Stimulated activated naive CD8-positive, alpha-beta T cell treated with anti-CD3 and anti-CD28 coated beads, Interleukin-15, amount 100 ng/mL, for 72 hours (primary cell): ENCODE data around the gene ZFP36.

Source experiments
- ATAC-seq: fragments of 150-1000 bp; cut with Tn5 transposase; 2 replicates; pipeline ENCODE4 v1.10.0; 2021; ENCODE audit warnings: mild to moderate bottlenecking, moderate library complexity
- DNase-seq, 2 donors: peaks; one replicate each; pipeline ENCODE4 v3.0.0; 2021 to 2022
- H3K27ac Mint-ChIP-seq, 2 donors: one replicate each; pipeline ENCODE4 v1.8.0; 2022; ENCODE audit warnings: mild to moderate bottlenecking in 2 of 2, mixed read lengths in 2 of 2, moderate library complexity in 2 of 2
- H3K27me3 Mint-ChIP-seq: one replicate; pipeline ENCODE4 v1.8.0; 2022; ENCODE audit warnings: mixed read lengths
- H3K4me1 Mint-ChIP-seq: one replicate; pipeline ENCODE4 v1.8.0; 2022; ENCODE audit warnings: mild to moderate bottlenecking, mixed read lengths
- H3K4me3 Mint-ChIP-seq, 2 donors: one replicate each; pipeline ENCODE4 v1.8.0; 2022; ENCODE audit warnings: mild to moderate bottlenecking in 2 of 2, mixed read lengths in 2 of 2, moderate library complexity in 1 of 2
- H3K9me3 Mint-ChIP-seq, 2 donors: one replicate each; pipeline ENCODE4 v1.8.0; 2022; ENCODE audit warnings: mixed read lengths in 2 of 2

ZFP36 gene

GRCh38 chr19:39399668-39400050 lies 7.0 kb upstream of the ZFP36 start:
- peaks cover 84% of the 10 kb centered on the region for H3K4me1 Mint-ChIP-seq
- H3K27me3 Mint-ChIP-seq: no peaks in the 10 kb centered on the region
- H3K9me3 Mint-ChIP-seq: no peaks in the 10 kb centered on the region
- DNase-seq (no peak), ATAC-seq (no peak)
- H3K27ac Mint-ChIP-seq: no peak overlapping the region
- H3K4me3 Mint-ChIP-seq: no peak overlapping the region

- H3K4me1 Mint-ChIP-seq: peaks cover 86% of the 10 kb centered on the region
- H3K9me3 Mint-ChIP-seq: no peaks in the 10 kb centered on the region
- H3K27me3 Mint-ChIP-seq: no peaks in the 10 kb centered on the region
- ATAC-seq (no peak), DNase-seq (no peak)
- no peak overlapping the region for H3K4me3 Mint-ChIP-seq
- no peak overlapping the region for H3K27ac Mint-ChIP-seq
Observed at GRCh38 chr19:39400061-39400460, 6.6 kb upstream of the ZFP36 start.

- H3K27ac Mint-ChIP-seq: peak overlapping the region in 1 of 2 donors; percentile 98
- no peaks in the 10 kb centered on the region for H3K27me3 Mint-ChIP-seq
- H3K9me3 Mint-ChIP-seq: no peaks in the 10 kb centered on the region
- peak overlapping the region; percentile 80 to 91 for H3K4me3 Mint-ChIP-seq
- H3K4me1 Mint-ChIP-seq: peaks cover 85% of the 10 kb centered on the region
- ATAC-seq: peak; percentile 7
- DNase-seq: no peak
Observed at GRCh38 chr19:39401070-39401548, 5.5 kb upstream of the ZFP36 start.

- DNase-seq (peak; percentile 76 to 88), ATAC-seq (peak; percentile 75)
- Mint-ChIP-seq H3K4me1 (peaks cover 89% of the 10 kb centered on the region), H3K9me3 (no peaks in the 10 kb centered on the region), H3K27ac (peak overlapping the region; percentile 98), H3K4me3 (peak overlapping the region; percentile 80 to 91), H3K27me3 (no peaks in the 10 kb centered on the region)
Observed at GRCh38 chr19:39401549-39402345, 4.9 kb upstream of the ZFP36 start.

GRCh38 chr19:39402346-39403300 lies 4.0 kb upstream of the ZFP36 start:
- peaks cover 81% of the 10 kb centered on the region for H3K4me1 Mint-ChIP-seq
- H3K9me3 Mint-ChIP-seq: no peaks in the 10 kb centered on the region
- peak overlapping the region; percentile 98 for H3K27ac Mint-ChIP-seq
- H3K4me3 Mint-ChIP-seq: peak overlapping the region; percentile 80 to 91
- peak; percentile 70 to 83 for DNase-seq
- peak; percentile 1 for ATAC-seq
- no peaks in the 10 kb centered on the region for H3K27me3 Mint-ChIP-seq

- peak; percentile 92 to 95 for DNase-seq
- no peaks in the 10 kb centered on the region for H3K27me3 Mint-ChIP-seq
- H3K4me3 Mint-ChIP-seq: peak overlapping the region; percentile 80 to 91
- peak overlapping the region; percentile 98 for H3K27ac Mint-ChIP-seq
- H3K9me3 Mint-ChIP-seq: no peaks in the 10 kb centered on the region
- H3K4me1 Mint-ChIP-seq: peaks cover 81% of the 10 kb centered on the region
- peak; percentile 44 for ATAC-seq
Observed at GRCh38 chr19:39403331-39404312, 3.0 kb upstream of the ZFP36 start.

- Mint-ChIP-seq H3K9me3 (no peaks in the 10 kb centered on the region), H3K27me3 (no peaks in the 10 kb centered on the region), H3K4me1 (peaks cover 77% of the 10 kb centered on the region)
Observed at GRCh38 chr19:39405261-39405957, 1.2 kb upstream of the ZFP36 start.

GRCh38 chr19:39405958-39406655 lies 540 bp upstream of the ZFP36 start:
- DNase-seq (peak; percentile 83 to 85), ATAC-seq (peak; percentile 23)
- Mint-ChIP-seq H3K27ac (peak overlapping the region; percentile 0 to 67), H3K27me3 (no peaks in the 10 kb centered on the region), H3K4me1 (peaks cover 78% of the 10 kb centered on the region), H3K9me3 (no peaks in the 10 kb centered on the region), H3K4me3 (peak overlapping the region; percentile 80 to 90)

More at GRCh38 chr19:39405261-39405957, 1.2 kb upstream of the ZFP36 start:
- Mint-ChIP-seq H3K4me3 (peak overlapping the region; percentile 80 to 90), H3K27ac (peak overlapping the region in 1 of 2 donors; percentile 66)
- ATAC-seq (no peak), DNase-seq (no peak)

GRCh38 chr19:39407410-39407659 lies 688 bp downstream of the ZFP36 start:
- H3K27ac Mint-ChIP-seq: peak overlapping the region; percentile 90 to 99
- ATAC-seq (no peak), DNase-seq (no peak)
- H3K4me3 Mint-ChIP-seq: peak overlapping the region; percentile 80 to 91
- H3K9me3 Mint-ChIP-seq: no peaks in the 10 kb centered on the region
- peaks cover 78% of the 10 kb centered on the region for H3K4me1 Mint-ChIP-seq
- H3K27me3 Mint-ChIP-seq: no peaks in the 10 kb centered on the region

- Mint-ChIP-seq H3K27ac (peak overlapping the region; percentile 96 to 99), H3K4me1 (peaks cover 73% of the 10 kb centered on the region), H3K27me3 (no peaks in the 10 kb centered on the region), H3K9me3 (no peaks in the 10 kb centered on the region), H3K4me3 (peak overlapping the region; percentile 80 to 91)
- ATAC-seq (peak; percentile 25), DNase-seq (peak; percentile 73 to 78)
Observed at GRCh38 chr19:39407660-39408391, 1.2 kb downstream of the ZFP36 start.

GRCh38 chr19:39408392-39409207 lies 2.0 kb downstream of the ZFP36 start:
- peaks cover 71% of the 10 kb centered on the region for H3K4me1 Mint-ChIP-seq
- H3K27me3 Mint-ChIP-seq: no peaks in the 10 kb centered on the region
- H3K4me3 Mint-ChIP-seq: peak overlapping the region; percentile 80 to 91
- peak overlapping the region; percentile 96 to 99 for H3K27ac Mint-ChIP-seq
- ATAC-seq (no peak), DNase-seq (no peak)
- no peaks in the 10 kb centered on the region for H3K9me3 Mint-ChIP-seq

- Mint-ChIP-seq H3K4me1 (peaks cover 71% of the 10 kb centered on the region), H3K9me3 (no peaks in the 10 kb centered on the region), H3K27ac (peak overlapping the region; percentile 96 to 97), H3K4me3 (peak overlapping the region; percentile 91), H3K27me3 (no peaks in the 10 kb centered on the region)
- peak; percentile 75 to 82 for DNase-seq
- ATAC-seq: peak; percentile 4
Observed at GRCh38 chr19:39409208-39410016, 2.8 kb downstream of the ZFP36 start.
